Measurements from ENCODE around the gene SCFD2. TPM values are rescaled to one million over a fixed set of nuclear protein-coding genes. Genes with fewer than 3 reads are reported as not detected.

The SCFD2 gene
- total and polyA plus RNA-seq, 2 of the 8 experiments (the other 6 are each of a cell fraction or from before 2014, with no cell fraction given), result 6.2 to 10.2 TPM

DNA sequence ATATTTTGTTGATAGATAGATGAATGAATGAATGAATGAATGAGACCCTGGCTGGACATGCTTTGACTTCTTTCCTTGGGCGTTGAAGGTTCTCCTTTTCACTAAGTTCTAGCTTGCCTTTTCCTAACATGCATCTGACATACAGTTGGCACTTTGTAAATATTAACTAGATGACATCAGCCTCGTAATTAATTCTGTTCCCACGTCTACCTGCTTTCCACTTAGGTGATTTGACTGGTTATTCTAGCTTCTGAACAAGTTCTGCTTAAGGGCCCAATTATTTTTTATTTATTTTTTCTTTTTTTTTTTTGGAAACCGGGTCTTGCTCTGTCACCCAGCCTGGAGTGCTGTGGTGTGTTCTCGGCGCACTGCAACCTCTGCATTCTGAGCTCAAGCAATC, 517.6 kb downstream of the SCFD2 start:
- H2BK20ac ChIP-seq (ENCODE audit: low read length), result 0 out of 2 replicates have a peak overlapping the region, but pooled peaks have one; percentile 72
- no peak overlapping the region for H4K8ac ChIP-seq (ENCODE audit: extremely low read depth, insufficient read depth, low read length)
- H4K91ac ChIP-seq (replicated peaks; ENCODE audit: insufficient read length, low read length), result no peak overlapping the region
- no peak overlapping the region for H2BK5ac ChIP-seq (ENCODE audit: low read depth, low read length)
- H3K9me3 ChIP-seq (ENCODE audit: insufficient read depth in 2 of 2, low read depth in 1 of 2, low read length in 1 of 2), result no peaks in the 10 kb centered on the region
- H2BK15ac ChIP-seq (ENCODE audit: low read length), result no peak overlapping the region
- no peak overlapping the region for H3K27ac ChIP-seq (ENCODE audit: low read depth, low read length)
- no peak overlapping the region for H3K56ac ChIP-seq (replicated peaks; ENCODE audit: insufficient read length, low read depth, low read length)
- no peak overlapping the region for H3K4me3 ChIP-seq (ENCODE audit: extremely low read depth in 1 of 4, insufficient read depth in 2 of 4, low read depth in 3 of 4, low read length in 4 of 4)
- H3K4ac ChIP-seq (replicated peaks; ENCODE audit: insufficient read length, low read depth, low read length), result no peak overlapping the region
- no peaks in the 10 kb centered on the region for H3K27me3 ChIP-seq (replicated peaks in 1 of 4; ENCODE audit: control insufficient read depth in 3 of 4, extremely low read depth in 1 of 4, insufficient read depth in 3 of 4, low read length in 3 of 4)
- no peak overlapping the region for H2AFZ ChIP-seq (ENCODE audit: low read length)
- H3K79me1 ChIP-seq (ENCODE audit: low read depth, low read length), result no peaks in the 10 kb centered on the region
- H3K36me3 ChIP-seq (ENCODE audit: control insufficient read depth in 2 of 4, insufficient read depth in 4 of 4, low read length in 3 of 4), result no peaks in the 10 kb centered on the region
- H3K4me1 ChIP-seq (replicated peaks in 1 of 4; ENCODE audit: control insufficient read depth in 3 of 4, insufficient read depth in 4 of 4, low read length in 3 of 4), result peaks cover 0 to 6% (median 2%) of the 10 kb centered on the region in 4 experiments; a peak in 3 of 7 replicates
- H3K18ac ChIP-seq (ENCODE audit: extremely low read depth, low read length), result no peak overlapping the region
- H4K20me1 ChIP-seq (replicated peaks in 1 of 2; ENCODE audit: control insufficient read depth in 1 of 2, insufficient read depth in 2 of 2, low read length in 2 of 2), result no peaks in the 10 kb centered on the region
- ChIA-PET POLR2A (ENCODE audit: partially characterized antibody) (interaction anchor here (1.0 to 15.2 kb wide), 5 partner anchors 12 to 128 kb away, joined by 3 to 165 read pairs (median 5); partner anchors contain the start of gene RASL11B), CTCF (ENCODE audit: partially characterized antibody) (interaction anchor here (1.1 to 1.6 kb wide), 4 partner anchors 9 to 198 kb away, joined by 3 to 4 read pairs (median 3); no protein-coding TSS in a partner anchor)
- H3K14ac ChIP-seq (ENCODE audit: insufficient read length), result no peak overlapping the region
- H3K4me2 ChIP-seq (ENCODE audit: insufficient read depth in 1 of 2, low read depth in 2 of 2, low read length in 2 of 2), result no peak overlapping the region
- H3K23me2 ChIP-seq (ENCODE audit: low read depth, low read length), result no peaks in the 10 kb centered on the region; the same call in 1 of the 2 replicates
- H2AK5ac ChIP-seq (ENCODE audit: low read depth, low read length), result no peak overlapping the region
- WGBS, 2 experiments (ENCODE audit: extremely low coverage in 1 of 2, insufficient coverage in 1 of 2, insufficient read length in 1 of 2, insufficient replicate concordance in 2 of 2, low coverage in 1 of 2, low lambda C conversion rate in 2 of 2, missing lambda C conversion rate in 1 of 2), result 87% methylated on average over 5 of the region's 6 CpGs; no CpG with 5 or more reads in 1 of the 2 experiments
- H3K23ac ChIP-seq (ENCODE audit: insufficient read length), result no peak overlapping the region
- no peak overlapping the region for H3K9ac ChIP-seq (replicated peaks in 1 of 4; ENCODE audit: extremely low read depth in 1 of 4, low read depth in 3 of 4, low read length in 3 of 4)
- no peak for TF ChIP-seq RAD21 (IDR thresholded peaks at IDR 0.05 in 1 of 2, conservative IDR thresholded peaks at IDR 0.05 in 1 of 2; ENCODE audit: low read depth in 2 of 2, low read length in 2 of 2)
- TF ChIP-seq SAP30 (IDR thresholded peaks at IDR 0.05; ENCODE audit: insufficient read depth, insufficient replicate concordance, low read length), result no peak
- TF ChIP-seq GTF2F1 (IDR thresholded peaks at IDR 0.05; ENCODE audit: borderline replicate concordance, low read depth, low read length), result no peak
- TF ChIP-seq SIRT6 (IDR thresholded peaks at IDR 0.05; ENCODE audit: low read length), result no peak
- TF ChIP-seq, protein P1, sequence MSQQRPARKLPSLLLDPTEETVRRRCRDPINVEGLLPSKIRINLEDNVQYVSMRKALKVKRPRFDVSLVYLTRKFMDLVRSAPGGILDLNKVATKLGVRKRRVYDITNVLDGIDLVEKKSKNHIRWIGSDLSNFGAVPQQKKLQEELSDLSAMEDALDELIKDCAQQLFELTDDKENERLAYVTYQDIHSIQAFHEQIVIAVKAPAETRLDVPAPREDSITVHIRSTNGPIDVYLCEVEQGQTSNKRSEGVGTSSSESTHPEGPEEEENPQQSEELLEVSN (IDR thresholded peaks at IDR 0.05), result no peak
- no peak for TF ChIP-seq FOSL1 (IDR thresholded peaks at IDR 0.05; ENCODE audit: insufficient read depth, low read depth, low read length)
- no peak for TF ChIP-seq RXRA (IDR thresholded peaks at IDR 0.05; ENCODE audit: insufficient read depth, low read depth, low read length)
- no peak for TF ChIP-seq TAF1 (IDR thresholded peaks at IDR 0.05; ENCODE audit: low read depth, low read length)
- no peak for TF ChIP-seq TAF7 (optimal IDR thresholded peaks at IDR 0.05; ENCODE audit: borderline replicate concordance, low read depth, low read length)
- TF ChIP-seq POLR2A (IDR thresholded peaks at IDR 0.05; ENCODE audit: control extremely low read depth in 1 of 2, low read depth in 2 of 2, low read length in 2 of 2), result no peak
- TF ChIP-seq SP1 (IDR thresholded peaks at IDR 0.05; ENCODE audit: low read depth, low read length), result no peak
- H2BK120ac ChIP-seq (replicated peaks; ENCODE audit: low read depth, low read length), result no peak overlapping the region
- no peaks in the 10 kb centered on the region for H3K79me2 ChIP-seq (ENCODE audit: control insufficient read depth in 1 of 2, insufficient read depth in 2 of 2, low read length in 2 of 2)
- DNase-seq (ENCODE audit: low read depth in 1 of 2, low spot score in 2 of 2) (no peak), FAIRE-seq (no peak)
- no peak overlapping the region for H2BK12ac ChIP-seq (ENCODE audit: low read depth, low read length)
- no peak overlapping the region for H4K5ac ChIP-seq (ENCODE audit: insufficient read length, low read depth, low read length)

Measured in H1 (cell line).